CD14-positive monocyte (primary cell): ENCODE measurements around the gene INPP5E. TPM values are rescaled to one million over a fixed set of nuclear protein-coding genes. Genes with fewer than 3 reads are reported as not detected.

Experiments used
- DNase-seq, 3 donors: peaks; one replicate each; pipeline ENCODE4 v3.0.0-alpha.2; 2011 to 2022
- H2AFZ ChIP-seq: 2 replicates; pipeline ENCODE4 v1.6.0; 2012; ENCODE audit warnings: mild to moderate bottlenecking, low read depth, low read length, inconsistent platforms; ENCODE audit not compliant: insufficient read depth, poor library complexity, severe bottlenecking
- H3K27ac ChIP-seq, 2 donors: 1 replicate in 1 of 2; 2 replicates in 1 of 2; pipeline ENCODE4 v1.5.1; 2012 to 2013; ENCODE audit warnings: low read length in 2 of 2, control low read depth in 1 of 2, inconsistent platforms in 1 of 2, low read depth in 1 of 2, mild to moderate bottlenecking in 1 of 2
- H3K27me3 ChIP-seq, 2 donors: one replicate each; pipeline versions ENCODE4 v1.6.0 to v1.6.1; 2011 to 2013; ENCODE audit warnings: low read length in 2 of 2; ENCODE audit not compliant: control insufficient read depth in 2 of 2, insufficient read depth in 2 of 2
- H3K36me3 ChIP-seq, 2 donors: replicated peaks in 1 of 2; 1 replicate in 1 of 2; 2 replicates in 1 of 2; pipeline versions ENCODE4 v1.5.1 to v1.6.1; 2012 to 2013; ENCODE audit warnings: low read length in 2 of 2, control low read depth in 1 of 2, inconsistent platforms in 1 of 2, mild to moderate bottlenecking in 1 of 2; ENCODE audit not compliant: insufficient read depth in 2 of 2, control insufficient read depth in 1 of 2
- H3K4me1 ChIP-seq, 2 donors: 1 replicate in 1 of 2; 2 replicates in 1 of 2; pipeline versions ENCODE4 v1.5.1 to v1.6.1; 2012 to 2013; ENCODE audit warnings: low read length in 2 of 2, control low read depth in 1 of 2, inconsistent platforms in 1 of 2, mild to moderate bottlenecking in 1 of 2, moderate library complexity in 1 of 2; ENCODE audit not compliant: insufficient read depth in 2 of 2, control insufficient read depth in 1 of 2
- H3K4me2 ChIP-seq: replicated peaks from 2 replicates; pipeline ENCODE3; 2012; ENCODE audit warnings: low read length, moderate library complexity, mild to moderate bottlenecking; ENCODE audit not compliant: poor library complexity, severe bottlenecking; ENCODE audit errors: extremely low read depth
- H3K4me3 ChIP-seq, 3 experiments: fragments of 200-600 bp in 1 of 3; sonication (generic) in 1 of 3; replicated peaks in 1 of 3; 1 replicate in 2 of 3; 2 replicates in 1 of 3; pipeline ENCODE4 v1.5.1; 2011 to 2013; ENCODE audit warnings: low read length in 3 of 3, mild to moderate bottlenecking in 3 of 3, control low read depth in 2 of 3, low read depth in 2 of 3, inconsistent platforms in 1 of 3, moderate library complexity in 1 of 3
- H3K79me2 ChIP-seq: 2 replicates; pipeline ENCODE4 v1.6.0; 2012; ENCODE audit warnings: mild to moderate bottlenecking, control low read depth, inconsistent platforms, low read length, moderate library complexity; ENCODE audit not compliant: insufficient read depth
- H3K9ac ChIP-seq: 2 replicates; pipeline ENCODE4 v1.6.0; 2017; ENCODE audit warnings: low read length, mild to moderate bottlenecking; ENCODE audit not compliant: insufficient read depth, poor library complexity, severe bottlenecking
- H3K9me3 ChIP-seq, 2 donors: replicated peaks in 1 of 2; 1 replicate in 1 of 2; 2 replicates in 1 of 2; pipeline versions ENCODE4 v1.5.1 to v1.6.1; 2012 to 2013; ENCODE audit warnings: low read length in 2 of 2, control low read depth in 1 of 2; ENCODE audit not compliant: control insufficient read depth in 1 of 2, insufficient read depth in 1 of 2
- H4K20me1 ChIP-seq: 2 replicates; pipeline ENCODE4 v1.6.0; 2012; ENCODE audit warnings: mild to moderate bottlenecking, low read length, control low read depth, moderate library complexity; ENCODE audit not compliant: insufficient read depth
- H3K27ac Mint-ChIP-seq, 7 donors: one replicate each; pipeline ENCODE4 v1.8.0; 2020; ENCODE audit warnings: mild to moderate bottlenecking in 7 of 7, mixed read lengths in 7 of 7, moderate library complexity in 6 of 7, inconsistent platforms in 2 of 7
- H3K27me3 Mint-ChIP-seq, 3 donors: one replicate each; pipeline ENCODE4 v1.8.0; 2021 to 2022; ENCODE audit warnings: low read depth in 3 of 3, mild to moderate bottlenecking in 3 of 3, mixed read lengths in 3 of 3, moderate library complexity in 3 of 3, inconsistent platforms in 1 of 3
- H3K36me3 Mint-ChIP-seq, 2 donors: one replicate each; pipeline ENCODE4 v1.8.0; 2020; ENCODE audit warnings: mixed read lengths in 2 of 2, inconsistent platforms in 1 of 2, mild to moderate bottlenecking in 1 of 2
- H3K4me1 Mint-ChIP-seq: one replicate; pipeline ENCODE4 v1.8.0; 2020; ENCODE audit warnings: mild to moderate bottlenecking, mixed read lengths
- H3K4me3 Mint-ChIP-seq, 2 donors: one replicate each; pipeline ENCODE4 v1.8.0; 2020; ENCODE audit warnings: mild to moderate bottlenecking in 2 of 2, mixed read lengths in 2 of 2, moderate library complexity in 1 of 2
- H3K9me3 Mint-ChIP-seq, 7 donors: one replicate each; pipeline ENCODE4 v1.8.0; 2020 to 2022; ENCODE audit warnings: mixed read lengths in 7 of 7, mild to moderate bottlenecking in 6 of 7, moderate library complexity in 6 of 7, inconsistent platforms in 2 of 7
- CTCF ChIP-seq: fragments of 200-600 bp; IDR thresholded peaks from one replicate; pipeline ENCODE4 v1.8.0; 2022; ENCODE audit warnings: antibody characterized with exemption, mild to moderate bottlenecking
- WGBS: methylation state at CpG from one replicate; pipeline ENCODE4 v1.1.5; 2013; ENCODE audit warnings: missing lambda C conversion rate; ENCODE audit not compliant: insufficient coverage; 5-methylcytosine and 5-hydroxymethylcytosine counted together
- intact Hi-C, 2 donors: fragments of 100-400 bp; cut with micrococcal nuclease; formaldehyde crosslinking; loops; one replicate each; pipeline versions ENCODE4 v1.15.0 to v1.15.1; 2023
- polyA plus RNA-seq, 3 donors: library from polyadenylated mRNA; depleted of rRNA in 1 of 3; unstranded in 2 of 3; stranded (reverse) in 1 of 3; fragments of 300-500 nt in 2 of 3; fragments of >200 nt in 1 of 3; fragmentation: Illumina TruSeq in 2 of 3; gene quantifications; 1 replicate in 2 of 3; 2 replicates in 1 of 3; pipeline ENCODE4 v1.2.3, GENCODE V29; 2012 to 2021

Gene INPP5E
- polyA plus RNA-seq, 3 donors, result 1.0 to 8.0 (median 1.0) TPM

DNA sequence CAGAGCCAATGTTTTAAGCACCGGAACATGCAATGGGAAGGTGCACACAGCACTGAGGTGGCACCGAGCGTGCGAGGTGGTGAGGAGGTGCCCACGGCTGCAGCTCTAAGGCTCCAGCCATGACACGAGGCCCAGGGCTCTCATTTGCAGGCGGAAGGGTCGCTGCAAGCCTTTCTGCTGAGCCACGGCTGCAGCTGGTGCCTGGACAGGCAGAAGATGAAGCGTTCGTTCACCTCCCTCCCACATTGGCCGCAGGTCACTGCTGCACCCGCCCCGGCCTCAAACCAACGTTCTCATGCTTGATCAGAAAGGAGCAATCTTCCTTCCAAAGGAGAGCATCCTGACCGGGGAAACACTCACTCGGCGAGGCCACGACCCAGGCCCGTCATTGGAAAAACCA, 4.5 kb upstream of the INPP5E start:
- peaks cover under 1% of the 10 kb centered on the region for H3K79me2 ChIP-seq
- no peak overlapping the region for H3K4me2 ChIP-seq
- peak overlapping the region in 1 of 7 donors; percentile 51 for H3K27ac Mint-ChIP-seq
- H3K4me3 Mint-ChIP-seq, result no peak overlapping the region
- peaks cover 2% of the 10 kb centered on the region for H3K4me1 Mint-ChIP-seq
- DNase-seq, result no peak
- no peaks in the 10 kb centered on the region for H3K9me3 ChIP-seq
- no peaks in the 10 kb centered on the region for H3K27me3 ChIP-seq
- intact Hi-C loops, result no loop called here
- H3K27me3 Mint-ChIP-seq, result no peaks in the 10 kb centered on the region
- no peaks in the 10 kb centered on the region for H3K9me3 Mint-ChIP-seq
- peaks cover 79 to 87% of the 10 kb centered on the region in 2 donors for H3K36me3 ChIP-seq
- H3K4me3 ChIP-seq, result no peak overlapping the region
- H3K4me1 ChIP-seq, result peaks cover 3 to 7% of the 10 kb centered on the region in 2 donors
- no peak for TF ChIP-seq CTCF
- H3K27ac ChIP-seq, result no peak overlapping the region
- H4K20me1 ChIP-seq, result peaks cover 28% of the 10 kb centered on the region
- H3K9ac ChIP-seq, result no peak overlapping the region
- WGBS, result 96% methylated on average over 20 of the region's 20 CpGs
- H3K36me3 Mint-ChIP-seq, result peaks cover 69 to 88% of the 10 kb centered on the region in 2 donors
- no peak overlapping the region for H2AFZ ChIP-seq

DNA sequence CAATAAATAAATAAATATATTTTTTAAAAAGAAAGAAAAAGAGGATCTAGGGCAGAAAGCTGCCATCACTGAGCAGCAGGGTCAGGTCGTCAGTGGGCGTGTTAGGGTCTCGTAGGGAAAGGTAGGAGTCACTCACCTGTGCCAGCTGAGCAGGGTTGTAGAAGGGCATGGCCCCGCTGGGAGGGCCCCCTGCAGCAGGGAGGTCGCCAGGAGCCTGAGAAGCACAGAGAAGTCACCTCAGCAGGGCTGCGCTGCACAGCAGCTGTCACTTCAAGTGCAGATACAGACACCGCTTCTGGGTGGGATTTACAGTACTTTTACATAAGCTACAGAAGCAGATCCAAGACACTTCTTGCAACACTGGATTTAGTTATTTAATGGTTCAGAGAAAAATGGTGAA, 4.0 kb upstream of the INPP5E start:
- Mint-ChIP-seq H3K27ac (no peak overlapping the region), H3K9me3 (no peaks in the 10 kb centered on the region), H3K4me1 (peaks cover 2% of the 10 kb centered on the region), H3K27me3 (peaks cover 0 to 3% (median 0%) of the 10 kb centered on the region in 3 donors), H3K4me3 (no peak overlapping the region), H3K36me3 (peaks cover 64 to 84% of the 10 kb centered on the region in 2 donors)
- peaks cover 4% of the 10 kb centered on the region for H3K79me2 ChIP-seq
- H4K20me1 ChIP-seq, result peaks cover 30% of the 10 kb centered on the region
- H3K4me1 ChIP-seq, result peaks cover 6 to 12% of the 10 kb centered on the region in 2 donors
- no peak overlapping the region for H2AFZ ChIP-seq
- intact Hi-C loops, result no loop called here
- no peak for TF ChIP-seq CTCF
- WGBS, result 93% methylated on average over 3 of the region's 7 CpGs
- no peaks in the 10 kb centered on the region for H3K9me3 ChIP-seq
- peaks cover 0 to 2% of the 10 kb centered on the region in 2 donors for H3K27me3 ChIP-seq
- no peak overlapping the region for H3K27ac ChIP-seq
- peaks cover 75 to 83% of the 10 kb centered on the region in 2 donors for H3K36me3 ChIP-seq
- no peak for DNase-seq
- H3K4me2 ChIP-seq, result no peak overlapping the region
- H3K9ac ChIP-seq, result no peak overlapping the region
- H3K4me3 ChIP-seq, result no peak overlapping the region
